Measurements from ENCODE around the gene GNAQ.

Gene GNAQ

GRCh38 chr9:77945798-77946197 lies 85.8 kb downstream of the GNAQ start:
- DNase-seq (ENCODE audit: low read depth, low spot score) = no peak

GRCh38 chr9:77944556-77945243 lies 86.9 kb downstream of the GNAQ start:
- no peak for DNase-seq (ENCODE audit: low read depth, low spot score)

- DNase-seq (ENCODE audit: low read depth, low spot score) = no peak
Observed at GRCh38 chr9:77943057-77943456, 88.6 kb downstream of the GNAQ start.

GRCh38 chr9:77939149-77939668 lies 92.4 kb downstream of the GNAQ start:
- DNase-seq (ENCODE audit: low read depth, low spot score) = no peak

GRCh38 chr9:77938163-77938562 lies 93.4 kb downstream of the GNAQ start:
- DNase-seq (ENCODE audit: low read depth, low spot score) = no peak

- no peak for DNase-seq (ENCODE audit: low read depth, low spot score)
Observed at GRCh38 chr9:77935974-77936373, 95.6 kb downstream of the GNAQ start.

- DNase-seq (ENCODE audit: low read depth, low spot score) = no peak
Observed at GRCh38 chr9:77935211-77935610, 96.4 kb downstream of the GNAQ start.

GRCh38 chr9:77933976-77934375 lies 97.6 kb downstream of the GNAQ start:
- no peak for DNase-seq (ENCODE audit: low read depth, low spot score)

- DNase-seq (ENCODE audit: low read depth, low spot score) = no peak
Observed at GRCh38 chr9:77933019-77933418, 98.6 kb downstream of the GNAQ start.

- DNase-seq (ENCODE audit: low read depth, low spot score) = no peak
Observed at GRCh38 chr9:77929942-77930341, 101.7 kb downstream of the GNAQ start.

GRCh38 chr9:77927265-77927664 lies 104.3 kb downstream of the GNAQ start:
- DNase-seq (ENCODE audit: low read depth, low spot score) = no peak

GRCh38 chr9:77926371-77926878 lies 105.2 kb downstream of the GNAQ start:
- DNase-seq (ENCODE audit: low read depth, low spot score) = no peak

GRCh38 chr9:77922591-77922990 lies 109.0 kb downstream of the GNAQ start:
- no peak for DNase-seq (ENCODE audit: low read depth, low spot score)

- no peak for DNase-seq (ENCODE audit: low read depth, low spot score)
Observed at GRCh38 chr9:77917800-77918199, 113.8 kb downstream of the GNAQ start.

GRCh38 chr9:77916820-77917219 lies 114.8 kb downstream of the GNAQ start:
- no peak for DNase-seq (ENCODE audit: low read depth, low spot score)

- no peak for DNase-seq (ENCODE audit: low read depth, low spot score)
Observed at GRCh38 chr9:77916410-77916819, 115.2 kb downstream of the GNAQ start.

GRCh38 chr9:77915744-77916143 lies 115.9 kb downstream of the GNAQ start:
- DNase-seq (ENCODE audit: low read depth, low spot score) = no peak

GRCh38 chr9:77912895-77913693 lies 118.5 kb downstream of the GNAQ start:
- DNase-seq (ENCODE audit: low read depth, low spot score) = no peak

GRCh38 chr9:77911928-77912327 lies 119.7 kb downstream of the GNAQ start:
- DNase-seq (ENCODE audit: low read depth, low spot score) = no peak

- no peak for DNase-seq (ENCODE audit: low read depth, low spot score)
Observed at GRCh38 chr9:77910194-77910621, 121.4 kb downstream of the GNAQ start.

- no peak for DNase-seq (ENCODE audit: low read depth, low spot score)
Observed at GRCh38 chr9:77909306-77909705, 122.3 kb downstream of the GNAQ start.

- no peak for DNase-seq (ENCODE audit: low read depth, low spot score)
Observed at GRCh38 chr9:77908293-77908692, 123.3 kb downstream of the GNAQ start.

GRCh38 chr9:77907585-77907984 lies 124.0 kb downstream of the GNAQ start:
- no peak for DNase-seq (ENCODE audit: low read depth, low spot score)
